ENCODE measurements around the gene SLC25A51.
A peak's percentile ranks its signal among the peaks of the same experiment; 100 is the strongest.

SLC25A51 gene

DNA sequence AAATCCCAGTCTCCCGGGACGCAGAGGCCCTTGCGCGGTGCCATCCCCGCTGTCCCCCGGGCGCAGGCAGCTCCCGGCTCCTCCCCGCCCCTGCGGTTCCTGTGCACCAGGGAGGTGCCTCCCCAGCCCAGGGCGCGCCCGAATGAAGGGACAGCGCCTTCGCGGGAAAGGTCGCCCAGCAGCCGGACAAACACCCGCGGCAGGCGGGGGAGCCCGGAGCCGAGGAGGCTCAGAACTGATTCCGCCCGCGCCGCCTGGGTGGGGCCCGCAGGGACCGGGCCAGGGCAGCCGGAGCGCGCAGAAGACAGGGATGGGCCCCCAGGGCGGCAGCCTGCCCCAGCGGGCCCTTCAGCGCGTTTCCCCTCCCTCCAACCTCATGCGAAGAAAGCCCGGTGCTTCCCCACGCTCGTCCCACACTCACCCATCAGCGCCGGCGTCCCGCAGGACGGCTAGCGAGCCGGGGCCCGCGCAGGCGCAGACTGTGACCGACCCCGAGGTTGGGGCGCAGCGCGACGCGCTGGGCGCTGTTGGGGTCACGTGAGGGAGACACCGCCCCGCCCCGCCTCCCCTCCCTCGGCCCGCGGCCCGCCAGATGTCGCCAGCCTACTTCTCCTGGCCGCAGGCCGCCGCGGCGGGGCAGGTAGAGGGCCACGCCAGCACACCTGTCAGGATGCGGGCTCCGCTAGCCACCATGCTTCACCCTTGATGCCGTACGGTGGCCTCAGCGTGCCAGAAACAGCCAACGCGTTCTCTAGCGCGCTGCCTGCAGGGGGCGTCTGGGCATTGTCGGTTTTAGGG is at the start of gene SLC25A51:
TSS of gene SLC25A51 (minus strand) at position 481 of the 798 bp plus-strand sequence. CDS start 15,577 bp downstream, outside the sequence.
- peak; percentile 96 for DNase-seq

DNA sequence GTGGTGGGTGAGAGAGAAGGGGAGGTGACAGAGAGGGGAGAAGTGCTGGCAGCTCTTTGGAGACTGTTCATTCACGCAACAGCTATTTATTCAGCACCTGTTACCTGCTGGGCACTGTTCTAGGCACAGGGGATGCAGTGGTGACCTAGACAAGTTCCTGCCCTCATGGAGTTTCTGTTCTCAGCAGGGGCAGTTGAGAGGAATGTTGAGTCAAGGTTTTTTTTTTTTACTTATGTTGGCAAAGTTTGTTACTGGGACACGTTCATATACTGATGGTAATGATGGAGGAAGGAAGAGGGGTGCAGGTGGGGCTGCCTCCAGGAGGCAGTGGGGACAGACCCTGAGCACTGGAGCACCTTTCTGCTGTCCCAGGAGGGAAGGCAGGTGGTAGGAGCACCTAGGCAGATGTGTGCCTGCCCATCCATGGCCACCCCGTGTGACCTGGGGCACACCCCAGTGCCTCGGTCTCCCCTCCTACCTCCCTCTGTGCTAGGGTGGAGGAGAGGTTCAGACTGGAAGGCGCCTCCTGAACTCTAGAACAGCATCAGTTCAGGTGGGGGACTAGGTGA is 49.4 kb upstream of the SLC25A51 start:
- DNase-seq: no peak

GRCh38 chr9:37952731-37953130 is 48.8 kb upstream of the SLC25A51 start:
- DNase-seq: no peak

GRCh38 chr9:37951671-37952449 is 47.9 kb upstream of the SLC25A51 start:
- no peak for DNase-seq

- no peak for DNase-seq
Measured at GRCh38 chr9:37950561-37950960, 46.6 kb upstream of the SLC25A51 start.

DNA sequence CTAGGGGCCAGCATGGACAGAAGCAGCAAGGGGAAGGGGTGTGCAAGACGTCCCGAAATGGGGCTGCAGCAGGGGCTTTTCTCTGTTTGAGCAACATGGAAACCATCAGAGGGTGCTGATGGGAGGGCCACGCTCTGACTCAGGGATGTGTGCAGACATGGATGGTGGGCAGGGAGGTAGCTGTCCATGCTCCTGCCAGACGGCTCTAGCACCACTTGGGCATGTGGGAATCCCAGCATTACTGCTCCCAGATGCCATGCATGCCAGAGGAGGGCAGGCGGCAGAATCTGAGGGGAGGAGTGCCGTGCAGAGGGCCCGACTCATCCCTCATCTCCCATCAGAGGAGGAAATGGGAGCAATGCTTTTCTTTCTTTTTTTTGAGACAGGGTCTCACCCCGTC is 45.6 kb upstream of the SLC25A51 start:
- no peak for DNase-seq

DNA sequence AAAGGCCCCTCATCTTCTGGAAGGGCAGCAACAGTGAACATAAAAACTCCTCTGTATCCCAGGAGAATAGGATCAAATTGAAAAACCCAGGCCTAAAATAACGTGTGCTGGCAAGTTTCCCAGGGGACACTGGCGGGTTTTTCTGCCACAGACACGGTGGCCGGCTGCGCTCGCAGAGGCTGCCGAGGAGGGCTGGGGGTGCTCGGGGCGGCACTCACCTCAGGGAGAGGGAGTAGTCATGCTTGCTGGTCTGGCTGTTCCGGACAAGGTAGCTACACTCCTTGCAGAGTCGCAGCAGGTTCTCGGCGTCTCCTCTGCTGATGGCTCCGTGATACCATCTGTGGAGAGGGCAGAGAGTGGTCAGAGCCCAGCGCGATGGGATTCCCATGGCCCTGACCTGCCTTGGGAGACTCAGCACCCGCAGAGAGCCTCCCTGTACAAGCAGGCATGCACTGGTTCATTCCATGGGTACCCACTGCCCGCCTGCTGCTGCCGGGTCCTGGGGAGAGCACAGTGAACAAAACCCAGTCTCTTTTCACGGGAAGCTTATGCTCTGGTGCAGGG is 44.6 kb upstream of the SLC25A51 start:
- no peak for DNase-seq

GRCh38 chr9:37947977-37948376 is 44.0 kb upstream of the SLC25A51 start:
- DNase-seq: no peak

GRCh38 chr9:37947471-37947870 is 43.5 kb upstream of the SLC25A51 start:
- no peak for DNase-seq

DNA sequence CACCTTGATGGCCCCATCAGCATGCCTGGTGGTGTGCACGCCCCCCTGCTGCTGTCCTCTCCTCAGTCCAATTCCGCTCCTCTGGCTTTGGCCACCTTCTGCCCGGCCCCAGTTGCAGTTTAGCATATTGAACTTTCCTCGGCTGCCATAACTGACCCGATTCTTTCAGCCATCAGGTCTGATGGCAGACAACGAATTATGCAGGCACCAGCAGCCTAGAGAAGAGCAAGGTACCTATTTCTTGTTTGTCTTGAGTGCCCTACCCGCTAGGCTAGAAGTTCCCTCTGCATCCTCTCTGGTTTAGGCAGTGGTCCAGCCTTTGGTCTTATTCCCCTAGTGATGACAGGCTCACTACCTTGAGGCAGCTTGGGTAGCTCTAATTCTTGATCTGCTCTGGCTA is 43.0 kb upstream of the SLC25A51 start:
- no peak for DNase-seq

GRCh38 chr9:37946041-37946440 is 42.1 kb upstream of the SLC25A51 start:
- DNase-seq: no peak

DNA sequence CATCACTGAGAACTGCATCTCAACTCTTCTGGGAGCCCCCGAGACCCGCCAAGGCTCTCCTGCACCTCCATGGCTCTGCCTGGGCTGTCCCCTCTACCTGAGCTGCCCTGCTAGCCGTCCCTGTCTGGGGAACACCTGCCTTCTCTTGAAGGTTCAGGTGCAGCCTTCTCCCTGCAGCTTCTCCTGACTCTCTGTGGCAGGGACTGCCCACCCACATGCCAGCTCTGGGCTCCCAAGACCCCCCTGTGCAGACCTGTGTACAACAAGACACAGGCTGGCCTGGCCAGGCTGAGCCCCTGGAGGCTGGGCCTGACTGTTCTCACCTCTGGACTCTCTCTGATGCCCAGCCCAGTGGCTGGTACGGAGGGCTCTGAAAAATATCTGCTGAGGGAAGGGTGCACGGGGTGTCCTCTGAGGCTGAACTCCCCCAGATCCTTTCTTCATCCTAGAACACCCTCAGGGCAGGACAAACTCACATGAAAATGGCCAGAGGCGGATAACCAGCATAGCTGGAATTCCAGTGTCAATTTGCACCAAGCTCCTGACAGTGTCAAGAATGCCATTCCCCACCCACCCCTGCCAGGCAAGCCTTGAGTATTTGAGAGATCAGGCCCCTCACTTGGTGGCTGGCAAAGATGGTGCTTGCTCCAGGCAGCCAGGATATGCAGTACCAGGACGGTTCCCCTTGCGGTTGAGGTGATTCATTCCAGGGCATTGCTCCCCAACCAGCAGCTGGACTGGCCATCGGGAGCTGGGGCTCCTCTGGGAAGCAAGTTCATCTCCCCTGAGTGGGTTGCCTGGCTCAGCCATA is 40.9 kb upstream of the SLC25A51 start:
- DNase-seq: no peak

DNA sequence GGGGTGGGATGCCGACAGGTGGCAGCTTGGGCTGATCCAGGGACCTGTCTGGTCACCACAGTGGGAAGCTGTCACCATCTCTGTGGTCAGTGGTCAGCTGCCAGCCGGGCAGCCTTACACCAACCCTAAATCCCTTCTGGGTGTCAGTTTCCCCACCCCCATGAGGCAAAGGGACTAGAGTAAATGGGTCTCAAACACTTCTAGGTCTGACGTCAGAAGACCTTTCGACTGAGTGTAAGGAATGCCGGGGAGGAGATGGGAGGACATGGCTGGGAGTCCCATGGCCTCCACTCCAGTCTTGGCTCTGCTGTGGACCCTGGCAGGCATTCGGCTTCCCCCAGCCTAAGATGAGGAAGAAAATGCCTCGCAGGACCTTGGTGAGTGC is 40.3 kb upstream of the SLC25A51 start:
- no peak for DNase-seq

DNA sequence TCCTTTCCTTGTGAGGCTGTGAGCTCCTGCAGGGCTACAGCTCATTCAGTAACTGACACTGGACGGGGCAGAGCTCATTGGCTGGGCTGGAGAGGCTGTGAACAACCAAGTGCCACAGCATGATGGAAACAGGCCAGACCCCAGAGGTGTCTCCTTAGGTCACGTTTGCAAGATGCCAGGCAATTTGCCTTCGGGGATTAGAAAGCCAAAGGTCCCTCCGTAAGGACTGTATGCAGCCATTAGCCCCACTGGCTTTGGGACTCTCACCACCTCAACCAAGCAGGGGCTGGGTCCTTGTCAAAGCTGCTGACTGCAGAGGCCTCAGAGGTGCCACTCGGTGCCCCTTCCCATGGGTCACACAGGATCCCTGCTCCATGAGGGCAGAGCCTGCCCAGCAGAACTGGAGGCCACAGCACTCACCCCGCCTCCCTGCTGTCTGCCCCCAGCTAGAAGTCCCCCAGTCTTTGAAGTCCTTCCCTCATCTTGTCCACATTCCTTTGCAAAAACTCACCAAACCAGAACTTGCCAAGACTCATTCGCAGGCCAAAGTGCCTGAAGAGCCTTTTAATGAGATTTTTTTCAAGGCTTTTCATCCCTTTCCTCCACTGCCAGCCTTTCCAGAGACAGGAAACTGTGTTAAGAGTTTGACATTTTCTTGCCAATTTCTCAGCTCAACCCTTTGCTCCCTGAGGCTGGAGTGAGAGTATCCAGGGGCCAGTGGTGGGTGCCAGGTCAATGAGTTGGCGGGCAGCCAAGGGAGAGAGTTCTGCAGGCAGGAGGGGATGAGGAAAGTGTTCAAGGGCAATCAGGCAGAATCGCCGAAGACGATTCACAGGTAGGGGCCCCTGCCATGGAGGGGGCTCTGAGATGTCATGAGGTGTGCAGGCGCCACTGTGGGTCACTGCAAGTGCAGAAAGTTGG is 39.7 kb upstream of the SLC25A51 start:
- DNase-seq: no peak

- no peak for DNase-seq
Measured at GRCh38 chr9:37942621-37943344, 38.9 kb upstream of the SLC25A51 start.

- no peak for DNase-seq
Measured at GRCh38 chr9:37941253-37941652, 37.3 kb upstream of the SLC25A51 start.

GRCh38 chr9:37939575-37940095 is 35.7 kb upstream of the SLC25A51 start:
- DNase-seq: no peak

GRCh38 chr9:37938121-37938891 is 34.4 kb upstream of the SLC25A51 start:
- no peak for DNase-seq

DNA sequence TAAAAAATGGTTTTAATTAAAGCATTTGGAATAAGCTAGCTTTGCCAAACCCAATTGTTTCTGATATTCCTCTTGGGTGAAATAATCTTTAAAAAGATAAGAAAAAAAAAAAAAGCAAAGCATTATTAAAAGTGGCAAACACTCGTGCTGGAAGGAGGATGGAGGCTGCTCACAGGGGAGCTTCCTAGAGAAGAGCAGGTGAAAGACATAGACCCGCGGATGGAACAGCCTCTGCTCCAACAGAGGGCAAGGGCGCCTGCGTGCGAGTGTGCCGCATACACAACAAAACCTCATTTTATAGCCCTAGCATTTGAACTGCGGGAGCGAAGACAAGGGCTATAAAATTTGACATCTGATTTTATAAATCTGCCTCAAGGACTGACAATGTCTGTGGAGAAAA is 33.4 kb upstream of the SLC25A51 start:
- no peak for DNase-seq

DNA sequence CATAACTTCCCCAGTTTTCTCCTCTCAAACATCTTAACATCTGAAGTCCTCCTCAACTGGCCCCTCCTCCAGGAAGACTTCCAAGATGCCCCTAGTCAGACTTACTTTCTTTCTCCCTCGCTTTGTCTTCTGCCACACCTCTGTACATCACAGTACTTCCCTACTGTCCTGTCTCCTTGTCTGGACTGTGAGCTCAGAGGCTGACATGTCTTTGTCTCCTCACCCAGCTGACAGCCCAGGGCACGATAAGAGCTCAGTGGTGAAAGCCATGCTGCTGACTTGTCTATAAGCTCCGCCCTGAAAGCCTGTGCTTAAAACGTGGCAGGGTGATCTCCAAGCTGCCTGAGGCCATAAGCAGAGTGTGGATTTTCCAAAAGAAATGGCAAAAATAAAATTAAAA is 33.0 kb upstream of the SLC25A51 start:
- DNase-seq: no peak
